G401 (cell line): ENCODE data around the gene NUCKS1. TPM values are rescaled to one million over a fixed set of nuclear protein-coding genes. Genes with fewer than 3 reads are reported as not detected.

ENCODE experiments used
- DNase-seq: peaks from one replicate; pipeline ENCODE4 v3.0.0-alpha.2; 2015; ENCODE audit warnings: low spot score
- in situ Hi-C: cut with HindIII; loops from 2 replicates; pipeline ENCODE4 v1.10.0; 2016; ENCODE audit warnings: low sequenced_read_pairs, mixed read lengths
- total RNA-seq: library from RNA; depleted of rRNA; stranded (reverse); fragments of >200 nt; shearing (Covaris generic); gene quantifications from 2 replicates; pipeline ENCODE4 v1.2.3, GENCODE V29; 2014; rRNA removed

Gene NUCKS1, protein sequence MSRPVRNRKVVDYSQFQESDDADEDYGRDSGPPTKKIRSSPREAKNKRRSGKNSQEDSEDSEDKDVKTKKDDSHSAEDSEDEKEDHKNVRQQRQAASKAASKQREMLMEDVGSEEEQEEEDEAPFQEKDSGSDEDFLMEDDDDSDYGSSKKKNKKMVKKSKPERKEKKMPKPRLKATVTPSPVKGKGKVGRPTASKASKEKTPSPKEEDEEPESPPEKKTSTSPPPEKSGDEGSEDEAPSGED
- total RNA-seq, result 142 and 190 TPM in 2 replicates

DNA sequence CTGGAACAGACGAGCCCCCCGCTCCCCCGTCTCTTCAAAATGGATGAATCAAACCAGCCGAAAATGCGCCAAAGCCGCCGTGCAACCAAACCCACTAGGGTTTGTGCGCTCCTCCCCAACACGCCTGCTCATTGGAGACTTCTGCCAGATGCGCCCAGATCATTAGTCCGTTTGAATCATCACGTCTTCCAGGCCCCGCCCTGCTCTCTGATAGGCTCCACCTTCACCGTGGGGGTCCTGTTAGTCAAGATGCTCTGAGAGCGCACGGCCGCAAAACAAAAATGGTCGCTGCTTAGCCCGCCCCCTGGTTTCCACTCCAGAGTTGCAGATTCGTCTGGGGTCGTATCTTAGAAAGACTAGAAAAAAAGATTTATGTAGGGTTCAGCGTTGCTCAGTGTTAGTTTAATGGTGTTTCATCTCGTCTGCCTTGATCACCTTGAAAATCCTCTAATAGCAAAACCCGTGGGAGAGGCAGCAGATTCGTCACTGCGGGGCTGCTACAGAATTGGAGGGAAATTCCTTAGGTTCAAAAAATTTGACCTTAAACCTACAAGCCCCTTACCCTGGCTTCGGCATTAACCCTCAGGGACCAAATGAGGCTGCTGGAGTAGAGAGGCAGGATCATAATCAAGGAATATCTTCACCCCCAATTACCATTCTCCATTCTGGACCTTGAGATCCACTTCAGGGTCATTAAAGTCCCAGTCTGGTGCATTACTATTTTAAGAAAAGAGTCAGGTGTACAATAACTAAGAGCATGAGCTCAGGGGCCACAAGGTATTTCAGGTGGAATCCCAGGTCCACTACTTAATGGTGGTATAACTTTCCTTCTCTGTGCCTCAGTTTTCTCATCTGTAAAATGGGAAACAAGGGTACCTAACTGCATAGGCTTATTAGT lies at the start of gene NUCKS1:
Gene NUCKS1 (minus strand): TSS at position 45 of the 898 bp plus-strand sequence. CDS start 209 bp downstream, outside the sequence.
- DNase-seq, result peak; percentile 99
- in situ Hi-C loops, result no loop called here

DNA sequence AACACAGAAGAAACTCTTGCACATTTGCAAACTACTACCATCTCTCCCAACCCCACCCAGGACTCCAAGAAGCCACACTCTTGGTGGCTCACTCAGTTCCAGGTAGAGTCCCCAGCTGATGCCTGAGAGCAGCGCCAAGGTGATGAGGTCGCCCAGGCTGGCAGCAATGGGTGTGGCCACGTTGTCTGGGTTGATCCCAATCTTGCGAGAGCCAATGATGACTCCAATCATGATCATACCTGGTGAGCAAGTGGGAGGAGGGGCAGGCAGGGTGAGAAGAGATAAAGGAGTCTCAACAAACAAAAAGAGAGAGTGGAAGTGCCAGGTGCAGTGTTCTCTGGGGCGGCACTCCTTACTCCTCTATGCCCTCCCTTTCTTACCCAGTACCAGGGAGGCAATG lies 48.6 kb upstream of the NUCKS1 start:
- in situ Hi-C loops, result no loop called here
- DNase-seq, result no peak

DNA sequence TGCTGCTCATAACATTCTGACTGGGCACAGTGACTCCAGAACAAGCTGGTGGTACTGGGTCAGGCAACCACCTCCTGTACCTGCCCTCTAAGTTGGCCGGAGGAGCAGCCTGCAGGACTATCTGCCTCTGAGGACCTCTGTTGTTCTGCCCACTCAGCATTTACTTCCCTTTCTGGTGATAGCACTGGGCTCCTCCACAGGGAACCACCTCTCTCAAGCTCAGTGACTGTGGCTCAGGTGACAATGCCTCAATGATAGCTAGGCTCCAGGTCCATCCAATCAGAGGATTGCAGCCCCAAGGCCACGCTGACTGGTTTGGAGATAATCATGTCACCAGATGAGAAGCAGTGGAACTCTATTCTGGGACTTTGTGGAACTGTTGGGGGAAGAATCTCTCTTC lies 47.2 kb upstream of the NUCKS1 start:
- in situ Hi-C loops, result no loop called here
- no peak for DNase-seq

DNA sequence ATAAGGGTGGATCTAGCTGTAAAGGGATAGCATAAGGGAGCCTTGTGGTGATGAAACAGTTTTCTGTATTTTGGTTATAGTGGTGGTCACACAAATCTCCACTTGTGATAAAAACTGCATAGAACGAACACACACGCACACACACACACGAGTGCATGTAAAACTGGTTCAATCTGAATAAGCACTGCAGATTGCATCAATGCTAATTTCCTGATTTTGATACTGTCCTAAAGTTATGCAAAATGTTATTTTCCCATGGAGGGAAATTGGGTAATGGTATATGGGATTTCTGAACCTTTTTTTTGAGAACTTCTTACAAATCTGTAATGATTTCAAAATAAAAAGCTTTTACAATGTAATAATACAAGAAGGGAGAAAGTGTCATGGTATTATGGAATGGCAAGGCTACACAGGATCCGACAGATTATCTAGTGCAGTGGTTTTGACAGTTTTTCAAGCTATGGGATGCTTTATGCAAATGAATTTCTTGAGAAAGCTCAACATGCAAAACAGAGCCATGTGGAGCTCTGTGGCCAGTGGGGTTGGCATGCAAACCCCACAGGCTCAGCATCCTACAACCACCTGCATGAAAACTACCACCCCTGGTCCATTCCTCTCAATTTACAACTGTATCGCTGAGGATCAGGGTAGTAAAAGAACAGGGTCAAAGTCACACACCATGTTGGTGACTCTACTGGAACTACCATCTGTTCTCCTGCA lies 44.2 kb upstream of the NUCKS1 start:
- in situ Hi-C loops, result no loop called here
- DNase-seq, result no peak

DNA sequence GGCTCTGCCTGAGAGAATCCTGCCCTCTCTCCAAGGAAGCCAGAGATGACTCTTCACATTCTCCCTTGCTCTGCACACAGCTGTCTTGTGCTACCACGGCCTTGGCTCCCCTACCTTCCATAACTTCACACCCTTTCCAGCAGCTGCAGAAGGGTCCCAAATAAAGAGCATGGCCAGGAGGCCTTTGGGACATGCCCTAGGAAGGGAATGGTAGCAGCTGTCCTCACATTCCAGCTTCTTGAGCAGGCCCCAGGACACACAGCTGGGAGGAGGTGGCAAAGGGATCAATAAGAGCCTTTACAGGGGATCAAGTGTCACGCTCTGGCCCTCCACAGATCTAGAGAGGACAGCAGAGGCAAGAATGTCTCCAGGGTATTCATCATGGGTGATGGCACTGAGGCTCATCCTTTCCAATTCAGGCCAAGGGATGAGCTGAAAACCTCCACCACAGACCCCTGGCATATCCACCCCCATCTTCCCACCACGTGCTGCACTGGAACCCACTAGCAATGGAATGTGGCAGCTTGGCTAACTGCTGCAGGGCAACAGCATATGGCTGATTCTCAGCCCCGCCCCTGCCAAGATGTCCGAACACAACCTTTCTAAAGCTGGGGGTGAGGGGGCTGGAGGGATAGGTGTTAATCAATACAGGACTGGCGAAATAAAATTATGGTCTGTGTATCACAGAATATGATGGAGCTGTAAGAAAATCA lies 43.1 kb upstream of the NUCKS1 start:
- DNase-seq, result no peak
- in situ Hi-C loops, result no loop called here

DNA sequence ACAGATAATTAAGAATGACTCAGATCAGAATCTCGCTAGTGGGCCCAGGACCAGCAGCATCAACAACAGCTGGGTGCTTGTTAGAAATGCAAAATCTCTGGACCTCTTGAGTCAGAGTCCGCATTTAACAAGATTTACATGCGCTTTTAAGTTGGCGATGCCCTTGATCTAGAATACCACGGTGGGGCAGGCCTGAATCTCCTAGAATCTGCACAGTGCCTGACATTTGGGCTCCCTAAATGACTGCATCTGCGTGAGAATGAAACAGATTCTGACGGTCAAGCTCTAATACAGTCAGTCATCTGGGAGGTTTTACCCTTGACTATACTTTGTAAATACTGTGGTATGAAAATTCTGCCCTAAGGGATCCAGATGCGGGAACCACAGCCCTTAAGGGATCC lies 42.5 kb upstream of the NUCKS1 start:
- no peak for DNase-seq
- in situ Hi-C loops, result no loop called here

DNA sequence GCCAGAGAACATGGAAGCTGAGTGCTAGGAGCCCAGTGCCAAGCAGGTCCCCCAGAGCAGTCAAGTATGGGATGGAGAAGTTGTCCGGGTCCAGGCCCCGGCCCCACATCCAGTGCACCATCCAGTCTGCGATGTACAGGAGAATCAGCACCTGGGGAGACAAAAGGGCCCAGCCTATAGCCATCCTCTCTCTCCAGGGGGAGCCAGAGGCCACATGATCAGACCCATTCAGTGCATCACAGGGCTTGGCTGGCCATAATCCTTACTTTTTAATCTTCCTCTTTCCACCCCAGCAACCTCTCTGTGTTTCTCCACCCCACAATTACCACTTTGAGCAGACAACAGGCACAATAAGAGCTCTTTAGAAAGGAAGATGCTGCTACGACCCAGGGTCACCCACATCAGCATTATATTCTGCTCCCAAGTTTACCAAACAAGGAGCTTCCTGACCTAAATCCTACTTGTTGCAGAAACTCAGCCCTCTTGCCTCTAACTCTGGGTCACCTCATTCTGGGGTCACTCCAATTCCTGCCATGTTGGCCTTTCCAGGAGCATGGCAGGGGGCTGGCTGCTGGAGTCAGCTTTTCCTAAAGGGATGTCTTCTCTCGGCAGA lies 41.7 kb upstream of the NUCKS1 start:
- in situ Hi-C loops, result no loop called here

DNA sequence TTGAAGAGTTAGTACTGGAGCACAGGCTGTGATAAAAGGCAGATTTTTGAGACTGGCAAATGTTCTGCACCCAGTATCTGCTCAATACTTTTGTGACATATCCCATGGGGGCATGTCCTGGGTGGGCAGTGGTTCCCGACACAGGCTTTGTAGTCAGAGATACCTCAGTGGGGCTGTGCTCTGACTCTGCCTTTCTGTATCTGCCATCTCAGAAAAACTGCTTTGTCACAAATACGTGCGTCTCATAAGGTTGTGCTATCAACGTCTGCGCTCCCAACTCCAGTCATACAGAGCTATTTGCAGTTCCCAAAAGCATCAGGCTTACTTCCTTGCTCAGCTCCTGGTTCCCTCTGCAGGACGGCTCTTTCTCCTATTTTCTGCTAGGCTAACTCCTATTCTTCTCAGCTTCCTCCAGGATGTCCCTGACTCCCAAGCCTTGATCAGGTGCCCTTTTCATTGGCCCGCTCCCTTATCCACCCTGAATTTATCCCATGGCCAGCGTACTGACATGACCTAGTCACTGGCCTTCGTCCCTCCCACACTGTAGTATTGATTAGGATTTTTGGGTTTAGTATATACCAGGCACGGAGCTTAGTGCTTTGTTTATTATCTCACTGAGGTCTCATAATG lies 37.4 kb upstream of the NUCKS1 start:
- DNase-seq, result no peak
- in situ Hi-C loops, result no loop called here

More for the DNA sequence above, 41.7 kb upstream of the NUCKS1 start:
- DNase-seq, result peak; percentile 71

DNA sequence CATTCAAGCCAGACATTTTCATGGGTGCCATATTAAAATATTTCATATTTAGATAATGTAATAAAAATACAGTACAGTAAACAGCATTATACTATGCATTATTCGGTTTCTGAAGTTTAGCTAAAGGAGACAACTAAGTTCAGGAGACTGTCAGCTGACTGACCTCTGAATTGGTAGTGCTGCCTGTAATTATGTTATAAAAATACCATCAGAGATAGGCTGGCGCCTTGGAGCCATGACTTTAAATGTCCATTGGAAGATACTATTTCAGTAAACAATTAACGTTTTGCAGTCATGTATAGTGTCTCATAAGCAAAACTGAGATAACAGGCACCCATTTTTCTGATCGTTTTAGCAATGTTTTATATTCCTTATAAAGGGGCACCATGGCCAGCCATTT lies 36.6 kb upstream of the NUCKS1 start:
- in situ Hi-C loops, result no loop called here
- no peak for DNase-seq

DNA sequence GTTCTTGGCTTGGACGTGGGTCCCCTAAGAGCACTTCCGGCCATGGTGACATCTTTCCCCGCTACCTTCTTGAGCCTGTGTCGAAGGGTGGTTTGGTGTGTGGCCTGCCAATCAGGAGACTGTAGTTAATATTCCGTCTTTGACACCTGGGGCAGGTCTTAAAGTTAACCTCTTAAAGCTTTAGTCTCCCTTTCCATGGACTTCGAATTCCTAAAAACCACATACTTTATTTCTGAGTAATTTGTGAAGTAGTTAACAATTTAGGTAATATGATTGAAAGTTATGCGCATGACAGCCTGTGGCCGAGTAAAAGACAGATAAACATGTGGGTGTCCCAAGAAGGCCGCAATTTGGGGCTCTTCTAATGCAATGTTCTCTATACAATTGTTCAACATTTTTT lies 35.5 kb upstream of the NUCKS1 start:
- in situ Hi-C loops, result no loop called here
- DNase-seq, result no peak

DNA sequence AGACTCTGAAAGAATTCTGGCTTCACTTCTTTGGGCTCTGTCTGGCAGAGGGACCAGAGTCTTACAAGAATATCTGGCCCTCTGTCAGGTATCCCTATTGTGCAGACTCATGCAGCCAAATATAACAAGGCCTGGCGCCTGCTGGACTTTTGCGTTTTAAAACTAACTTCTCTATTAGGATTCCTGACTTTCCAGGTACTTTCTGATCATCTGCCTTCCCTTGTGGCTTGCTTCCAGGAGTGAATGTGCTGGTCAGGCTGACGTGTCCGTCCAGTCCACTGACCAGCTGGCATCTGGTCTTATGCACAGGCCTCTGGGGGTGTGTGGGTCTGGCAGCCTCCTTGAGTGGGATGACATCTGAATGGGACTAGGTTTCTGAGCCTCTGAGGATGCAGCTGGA lies 33.9 kb upstream of the NUCKS1 start:
- in situ Hi-C loops, result no loop called here
- peak; percentile 54 for DNase-seq

DNA sequence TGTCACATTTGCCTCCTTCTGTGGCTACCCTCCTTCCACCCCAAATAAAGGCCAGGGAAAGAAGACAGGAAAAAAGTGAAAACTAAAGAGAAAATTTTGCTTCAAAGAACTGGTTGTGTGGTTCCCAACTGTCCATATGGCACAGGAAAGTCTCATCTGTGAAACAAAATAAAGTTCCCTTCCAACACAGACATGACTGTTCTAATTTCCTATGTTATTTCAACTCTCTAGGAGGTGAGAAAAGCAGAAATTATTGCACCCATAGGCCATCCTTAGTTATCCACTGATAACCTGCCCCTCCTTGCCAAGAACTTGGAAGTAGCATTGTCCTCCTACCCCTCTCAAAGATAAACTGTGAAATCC lies 33.4 kb upstream of the NUCKS1 start:
- DNase-seq, result no peak
- in situ Hi-C loops, result no loop called here

DNA sequence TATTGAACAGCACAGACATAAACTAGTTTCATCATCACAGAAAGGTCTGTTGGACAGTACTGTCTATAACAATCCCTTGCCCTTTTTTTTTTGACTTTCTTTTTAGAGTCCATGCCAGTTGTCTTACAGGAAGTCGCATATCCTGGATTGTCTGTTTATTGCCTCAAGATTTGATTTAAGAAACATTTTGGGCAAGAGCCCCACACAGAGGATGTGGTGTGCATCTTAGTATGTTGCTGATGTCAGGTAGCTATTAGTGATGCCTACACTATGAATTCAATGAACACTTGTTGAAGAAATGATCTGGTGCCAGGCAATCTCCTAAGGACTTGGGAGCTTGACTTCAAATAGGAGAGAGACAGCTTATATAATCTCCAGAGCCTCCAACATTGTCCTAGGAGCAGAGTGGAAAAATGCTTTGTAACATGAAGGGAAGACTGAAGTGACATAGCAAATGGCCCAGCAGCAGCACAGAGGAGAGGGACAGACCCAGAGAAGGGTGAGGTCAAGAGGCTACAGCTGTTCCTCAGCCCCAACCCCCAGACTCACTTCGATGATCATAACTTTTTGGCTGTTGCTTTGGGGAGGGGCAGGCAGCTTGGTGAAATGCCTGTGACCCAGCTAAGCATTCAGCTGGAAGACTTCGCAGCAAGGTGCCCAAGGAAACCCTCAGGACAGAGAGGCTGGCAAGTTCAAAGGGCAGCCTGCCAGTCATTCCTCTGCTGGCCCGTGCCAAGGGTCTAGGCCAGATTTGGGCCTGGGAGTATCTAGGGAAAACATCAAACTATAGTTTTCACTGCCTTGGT lies 32.8 kb upstream of the NUCKS1 start:
- DNase-seq, result peak; percentile 85
- in situ Hi-C loops, result no loop called here

DNA sequence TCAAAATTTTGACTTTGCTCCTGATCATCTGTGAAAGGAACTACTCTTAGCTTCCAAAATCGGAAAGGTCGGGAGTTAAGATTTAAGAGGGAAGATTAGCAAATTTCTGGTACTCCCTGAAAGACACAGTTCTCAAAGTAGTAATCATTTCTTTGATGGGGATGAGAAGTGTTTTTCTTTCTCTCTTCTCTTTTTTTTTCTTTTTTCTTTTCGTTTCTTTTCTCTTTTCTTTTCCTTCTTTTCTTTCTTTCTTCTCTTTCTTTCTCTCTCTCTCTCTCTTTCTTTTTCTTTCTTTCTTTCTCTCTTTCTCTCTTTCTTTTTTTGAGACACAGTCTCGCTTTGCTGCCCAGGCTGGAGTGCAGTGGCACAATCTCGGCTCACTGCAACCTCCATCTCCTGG lies 30.4 kb upstream of the NUCKS1 start:
- DNase-seq, result no peak
- in situ Hi-C loops, result no loop called here

DNA sequence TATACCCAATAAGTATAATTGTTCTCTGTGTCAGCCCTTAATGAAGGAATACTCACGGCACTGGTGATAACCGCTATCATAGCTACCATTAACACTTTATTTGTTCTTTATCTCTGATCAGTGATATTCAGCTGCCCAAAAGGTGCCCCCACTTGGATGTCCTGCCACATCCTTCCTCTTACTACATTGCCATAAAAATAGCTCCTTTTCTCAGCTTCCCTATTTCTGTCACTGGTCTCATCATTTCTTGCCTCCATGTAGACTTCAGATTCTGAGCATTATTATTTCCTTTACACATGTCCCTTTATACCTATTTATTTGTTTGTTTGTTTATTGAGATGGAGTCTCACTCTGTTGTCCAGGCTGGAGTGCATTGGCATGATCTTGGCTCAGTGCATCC lies 28.0 kb upstream of the NUCKS1 start:
- DNase-seq, result no peak
- in situ Hi-C loops, result no loop called here

DNA sequence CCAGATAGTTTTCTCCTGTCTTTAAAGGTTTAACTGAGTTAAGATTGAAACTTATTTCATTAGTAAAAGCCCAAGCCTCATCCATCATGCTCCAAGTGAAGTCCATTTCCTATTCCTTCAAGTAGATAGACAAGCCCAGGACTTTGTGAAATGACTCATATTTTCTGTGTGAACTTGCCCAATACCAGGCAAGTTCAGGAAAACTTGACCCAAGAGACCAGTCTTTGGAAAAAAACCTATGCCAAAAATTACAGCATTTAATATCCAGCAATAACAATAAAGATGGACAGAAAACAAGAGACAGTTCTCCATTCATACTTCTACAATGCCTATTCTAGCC lies 25.7 kb upstream of the NUCKS1 start:
- no peak for DNase-seq
- in situ Hi-C loops, result no loop called here

DNA sequence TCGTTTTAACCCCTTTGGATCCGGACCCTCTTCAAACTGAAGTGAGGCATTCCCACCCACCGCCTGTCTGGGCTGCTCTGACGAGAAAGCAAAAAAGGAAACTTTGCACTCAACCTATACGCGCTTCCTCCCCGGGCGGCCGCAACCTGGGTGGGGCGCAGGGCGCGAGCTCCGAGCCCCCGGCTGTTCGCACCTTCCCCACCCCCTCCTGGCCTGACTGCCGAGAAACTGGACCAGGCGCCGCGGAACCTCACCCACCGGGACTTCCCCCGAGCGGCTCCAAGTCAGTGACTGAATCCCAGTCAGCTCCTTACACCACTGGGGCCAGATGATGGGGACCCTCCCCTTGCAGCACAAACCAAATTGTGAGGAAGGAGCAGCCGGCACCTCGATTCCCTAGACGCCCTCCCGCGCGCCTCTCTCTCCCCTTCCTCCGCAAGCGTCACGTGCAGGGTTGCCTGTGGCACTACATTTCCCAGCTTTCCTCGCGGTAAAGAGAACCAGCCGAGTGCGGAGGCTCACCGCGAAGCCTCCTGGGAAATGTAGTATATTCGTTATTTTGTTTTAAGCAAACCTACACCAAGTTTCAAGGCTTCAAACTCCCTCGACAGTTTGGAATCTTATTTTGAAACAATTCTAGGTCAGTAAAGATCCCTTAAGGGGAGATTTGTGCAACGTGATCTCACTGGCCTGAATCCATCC lies 25.2 kb upstream of the NUCKS1 start, which contains the start of gene RAB29:
Gene RAB29 (minus strand): TSS at position 468 of the 702 bp plus-strand sequence. CDS start 526 bp downstream, outside the sequence.
- peak; percentile 91 for DNase-seq
- in situ Hi-C loops, result no loop called here
